Common myeloid progenitor, CD34-positive (primary cell): Measurements from ENCODE around the gene ARPC1A.
"Not testable (repeated sequence)": the region's sequence is repeated elsewhere in the genome, so short reads cannot be mapped to it uniquely, and the experiment has no call there.

Experiments used
- CTCF ChIA-PET: fragments of 350-600 bp; sonication (Branson Sonifier 250); formaldehyde crosslinking; loops from one replicate; lab custom pipeline; 2021; ENCODE audit warnings: antibody characterized with exemption; lab: Charles Lee
- POLR2A ChIA-PET: fragments of 350-600 bp; sonication (Branson Sonifier 250); formaldehyde crosslinking; loops from one replicate; lab custom pipeline; 2021; ENCODE audit warnings: antibody characterized with exemption; lab: Charles Lee
- DNase-seq, 3 donors: peaks; one replicate each; pipeline versions ENCODE4 v3.0.0 to v3.0.0-alpha.2; 2013
- H3K27ac ChIP-seq, 2 experiments: 1 replicate in 1 of 2; 2 replicates in 1 of 2; pipeline ENCODE4 v1.7.0; 2013; ENCODE audit warnings: inconsistent platforms in 2 of 2, low read length in 2 of 2, mild to moderate bottlenecking in 2 of 2, low read depth in 1 of 2, moderate library complexity in 1 of 2; ENCODE audit not compliant: severe bottlenecking in 2 of 2, insufficient read depth in 1 of 2, poor library complexity in 1 of 2
- H3K27me3 ChIP-seq, 5 experiments: replicated peaks in 2 of 5; 1 replicate in 3 of 5; 2 replicates in 2 of 5; pipeline versions ENCODE4 v1.6.1 to v1.7.0; 2013; ENCODE audit warnings: low read length in 4 of 5, mild to moderate bottlenecking in 2 of 5, moderate library complexity in 2 of 5, inconsistent platforms in 1 of 5; ENCODE audit not compliant: insufficient read depth in 5 of 5, control insufficient read depth in 4 of 5
- H3K36me3 ChIP-seq, 4 experiments: 1 replicate in 2 of 4; 2 replicates in 2 of 4; pipeline versions ENCODE4 v1.6.1 to v1.7.0; 2013; ENCODE audit warnings: low read length in 3 of 4, control low read depth in 1 of 4, mild to moderate bottlenecking in 1 of 4; ENCODE audit not compliant: control insufficient read depth in 4 of 4, insufficient read depth in 4 of 4
- H3K4me1 ChIP-seq, 4 experiments: 1 replicate in 3 of 4; 2 replicates in 1 of 4; pipeline versions ENCODE4 v1.6.1 to v1.7.1; 2013; ENCODE audit warnings: low read length in 3 of 4, mild to moderate bottlenecking in 3 of 4, control low read depth in 1 of 4, inconsistent platforms in 1 of 4, moderate library complexity in 1 of 4; ENCODE audit not compliant: control insufficient read depth in 4 of 4, insufficient read depth in 4 of 4; ENCODE audit errors: control extremely low read depth in 1 of 4
- H3K4me3 ChIP-seq, 7 experiments: 1 replicate in 4 of 7; 2 replicates in 3 of 7; pipeline versions ENCODE4 v1.5.1 to v1.7.0; 2013; ENCODE audit warnings: mild to moderate bottlenecking in 7 of 7, low read length in 6 of 7, moderate library complexity in 6 of 7, inconsistent platforms in 2 of 7, low read depth in 2 of 7, control low read depth in 1 of 7; ENCODE audit not compliant: insufficient read depth in 4 of 7, control insufficient read depth in 1 of 7; ENCODE audit errors: extremely low read depth in 1 of 7
- H3K9me3 ChIP-seq, 5 experiments: 1 replicate in 4 of 5; 2 replicates in 1 of 5; pipeline versions ENCODE4 v1.6.1 to v1.7.1; 2013; ENCODE audit warnings: low read length in 4 of 5, mild to moderate bottlenecking in 2 of 5, inconsistent platforms in 1 of 5, low read depth in 1 of 5, moderate library complexity in 1 of 5; ENCODE audit not compliant: control insufficient read depth in 4 of 5, insufficient read depth in 2 of 5; ENCODE audit errors: control extremely low read depth in 1 of 5
- WGBS: methylation state at CpG from one replicate; pipeline ENCODE4 v1.1.5; 2013; ENCODE audit not compliant: insufficient coverage; 5-methylcytosine and 5-hydroxymethylcytosine counted together

ARPC1A gene

GRCh38 chr7:99409806-99410205 is 84.1 kb downstream of the ARPC1A start:
- no peaks in the 10 kb centered on the region for H3K9me3 ChIP-seq
- H3K4me1 ChIP-seq, result peaks cover 22 to 33% (median 32%) of the 10 kb centered on the region in 4 experiments
- no CpG with 5 or more reads among the region's 3 CpGs for WGBS
- DNase-seq, result peak in 1 of 3 donors; percentile 22
- POLR2A ChIA-PET, result interaction anchor here (1.2 kb wide), 1 partner anchor 15 kb away, joined by 3 read pairs; no protein-coding TSS in a partner anchor
- CTCF ChIA-PET, result interaction anchor here (1.0 to 2.3 kb wide), 2 partner anchors 11 to 46 kb away, joined by 3 to 10 read pairs; no protein-coding TSS in a partner anchor
- H3K27ac ChIP-seq, result peak overlapping the region; percentile 96 to 99
- H3K27me3 ChIP-seq, result no peaks in the 10 kb centered on the region
- H3K36me3 ChIP-seq, result peaks cover 14 to 42% (median 27%) of the 10 kb centered on the region in 4 experiments
- H3K4me3 ChIP-seq, result peak overlapping the region in 6 of 7 experiments; percentile 37 to 99 (median 92)

- Histone ChIP-seq H3K27ac (peak overlapping the region in 1 of 2 experiments; percentile 17), H3K9me3 (no peaks in the 10 kb centered on the region), H3K4me3 (no peak overlapping the region), H3K4me1 (peaks cover 22 to 33% (median 32%) of the 10 kb centered on the region in 4 experiments), H3K36me3 (peaks cover 14 to 44% (median 33%) of the 10 kb centered on the region in 4 experiments), H3K27me3 (no peaks in the 10 kb centered on the region)
- 100% methylated on average over 2 of the region's 2 CpGs for WGBS
- DNase-seq, result no peak
- ChIA-PET POLR2A (no interaction called here), CTCF (interaction anchor here (1.0 to 2.3 kb wide), 2 partner anchors 9 to 46 kb away, joined by 4 to 10 read pairs; no protein-coding TSS in a partner anchor)
Measured at GRCh38 chr7:99410635-99411034, 84.9 kb downstream of the ARPC1A start.

GRCh38 chr7:99415513-99416127 is 89.9 kb downstream of the ARPC1A start:
- POLR2A ChIA-PET, result not testable (repeated sequence)

More at GRCh38 chr7:99415513-99416127, 89.9 kb downstream of the ARPC1A start:
- CTCF ChIA-PET, result interaction anchor here (0.7 to 2.0 kb wide), 5 partner anchors 10 to 48 kb away, joined by 3 to 8 read pairs (median 3); no protein-coding TSS in a partner anchor
- H3K4me3 ChIP-seq, H3K27me3 ChIP-seq, H3K9me3 ChIP-seq, H3K4me1 ChIP-seq, H3K27ac ChIP-seq: not testable (repeated sequence)
- DNase-seq, result peak in 1 of 3 donors; percentile 34
- peaks cover 21 to 91% (median 64%) of the 10 kb centered on the region in 4 experiments for H3K36me3 ChIP-seq
- 96% methylated on average over 7 of the region's 17 CpGs for WGBS
